Measurements from ENCODE around the gene A3GALT2.
A peak's percentile ranks its signal among the peaks of the same experiment; 100 is the strongest.

The A3GALT2 gene

DNA sequence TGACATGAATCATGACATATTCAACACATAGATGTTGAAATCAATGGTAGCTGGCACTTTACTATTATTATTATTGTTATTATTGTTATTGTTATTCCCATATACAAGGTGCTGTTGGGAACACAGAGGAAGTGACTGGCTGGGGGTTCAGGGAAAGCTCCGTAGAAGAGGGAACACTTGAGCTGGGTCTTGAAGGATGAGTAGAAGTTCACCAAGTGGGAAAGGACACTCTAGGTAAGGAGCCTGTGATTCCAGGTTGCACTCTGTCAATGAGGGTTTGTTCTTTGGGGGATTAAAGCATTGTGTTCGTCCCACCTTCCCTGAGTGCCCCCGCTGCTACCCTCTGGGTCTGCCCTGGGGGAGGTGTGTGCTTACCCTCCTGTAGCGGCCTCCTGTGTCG lies 50.5 kb downstream of the A3GALT2 start:
- peak overlapping the region; percentile 94 to 98 for H3K27ac Mint-ChIP-seq
- H3K27me3 Mint-ChIP-seq, result no peaks in the 10 kb centered on the region
- peaks cover 33 to 41% of the 10 kb centered on the region in 2 donors for H3K4me1 Mint-ChIP-seq (ENCODE audit: low read depth in 2 of 2)
- no peak for DNase-seq
- ATAC-seq (replicated peaks), result no peak
- no peak overlapping the region for H3K4me3 Mint-ChIP-seq
- H3K9me3 Mint-ChIP-seq, result no peaks in the 10 kb centered on the region
- peaks cover 7% of the 10 kb centered on the region for H3K36me3 Mint-ChIP-seq (ENCODE audit: insufficient read depth)

GRCh38 chr1:33269621-33270020 lies 51.3 kb downstream of the A3GALT2 start:
- no peaks in the 10 kb centered on the region for H3K9me3 Mint-ChIP-seq
- peaks cover 33 to 41% of the 10 kb centered on the region in 2 donors for H3K4me1 Mint-ChIP-seq (ENCODE audit: low read depth in 2 of 2)
- H3K27me3 Mint-ChIP-seq, result no peaks in the 10 kb centered on the region

GRCh38 chr1:33268927-33269610 lies 51.8 kb downstream of the A3GALT2 start:
- H3K36me3 Mint-ChIP-seq (ENCODE audit: insufficient read depth), result peaks cover 7% of the 10 kb centered on the region
- no peaks in the 10 kb centered on the region for H3K9me3 Mint-ChIP-seq
- DNase-seq (no peak), ATAC-seq (replicated peaks) (no peak)
- H3K4me3 Mint-ChIP-seq, result no peak overlapping the region
- no peaks in the 10 kb centered on the region for H3K27me3 Mint-ChIP-seq
- peaks cover 29 to 36% of the 10 kb centered on the region in 2 donors for H3K4me1 Mint-ChIP-seq (ENCODE audit: low read depth in 2 of 2)
- peak overlapping the region; percentile 13 to 18 for H3K27ac Mint-ChIP-seq

More at GRCh38 chr1:33269621-33270020, 51.3 kb downstream of the A3GALT2 start:
- DNase-seq (no peak), ATAC-seq (replicated peaks) (no peak)
- Mint-ChIP-seq H3K27ac (peak overlapping the region; percentile 13 to 98), H3K4me3 (no peak overlapping the region), H3K36me3 (ENCODE audit: insufficient read depth) (peaks cover 7% of the 10 kb centered on the region)

- no peaks in the 10 kb centered on the region for H3K9me3 Mint-ChIP-seq
- H3K27ac Mint-ChIP-seq, result peak overlapping the region; percentile 13 to 18
- DNase-seq (no peak), ATAC-seq (replicated peaks) (no peak)
- H3K4me3 Mint-ChIP-seq, result no peak overlapping the region
- H3K4me1 Mint-ChIP-seq (ENCODE audit: low read depth in 2 of 2), result peaks cover 25 to 30% of the 10 kb centered on the region in 2 donors
- H3K36me3 Mint-ChIP-seq (ENCODE audit: insufficient read depth), result peaks cover 7% of the 10 kb centered on the region
- no peaks in the 10 kb centered on the region for H3K27me3 Mint-ChIP-seq
Measured at GRCh38 chr1:33268457-33268856, 52.4 kb downstream of the A3GALT2 start.

- Mint-ChIP-seq H3K27me3 (no peaks in the 10 kb centered on the region), H3K9me3 (no peaks in the 10 kb centered on the region), H3K27ac (peak overlapping the region in 1 of 2 donors; percentile 18), H3K36me3 (ENCODE audit: insufficient read depth) (peaks cover 7% of the 10 kb centered on the region), H3K4me1 (ENCODE audit: low read depth in 2 of 2) (peaks cover 17 to 22% of the 10 kb centered on the region in 2 donors), H3K4me3 (no peak overlapping the region)
- ATAC-seq (replicated peaks), result no peak
- DNase-seq, result no peak
Measured at GRCh38 chr1:33267468-33268205, 53.3 kb downstream of the A3GALT2 start.

- H3K4me1 Mint-ChIP-seq (ENCODE audit: low read depth in 2 of 2), result peaks cover 12 to 17% of the 10 kb centered on the region in 2 donors
- no peak overlapping the region for H3K4me3 Mint-ChIP-seq
- ATAC-seq (replicated peaks), result no peak
- DNase-seq, result no peak
- no peaks in the 10 kb centered on the region for H3K9me3 Mint-ChIP-seq
- H3K27me3 Mint-ChIP-seq, result no peaks in the 10 kb centered on the region
- H3K36me3 Mint-ChIP-seq (ENCODE audit: insufficient read depth), result peaks cover 7% of the 10 kb centered on the region
- no peak overlapping the region for H3K27ac Mint-ChIP-seq
Measured at GRCh38 chr1:33266766-33267165, 54.1 kb downstream of the A3GALT2 start.

DNA sequence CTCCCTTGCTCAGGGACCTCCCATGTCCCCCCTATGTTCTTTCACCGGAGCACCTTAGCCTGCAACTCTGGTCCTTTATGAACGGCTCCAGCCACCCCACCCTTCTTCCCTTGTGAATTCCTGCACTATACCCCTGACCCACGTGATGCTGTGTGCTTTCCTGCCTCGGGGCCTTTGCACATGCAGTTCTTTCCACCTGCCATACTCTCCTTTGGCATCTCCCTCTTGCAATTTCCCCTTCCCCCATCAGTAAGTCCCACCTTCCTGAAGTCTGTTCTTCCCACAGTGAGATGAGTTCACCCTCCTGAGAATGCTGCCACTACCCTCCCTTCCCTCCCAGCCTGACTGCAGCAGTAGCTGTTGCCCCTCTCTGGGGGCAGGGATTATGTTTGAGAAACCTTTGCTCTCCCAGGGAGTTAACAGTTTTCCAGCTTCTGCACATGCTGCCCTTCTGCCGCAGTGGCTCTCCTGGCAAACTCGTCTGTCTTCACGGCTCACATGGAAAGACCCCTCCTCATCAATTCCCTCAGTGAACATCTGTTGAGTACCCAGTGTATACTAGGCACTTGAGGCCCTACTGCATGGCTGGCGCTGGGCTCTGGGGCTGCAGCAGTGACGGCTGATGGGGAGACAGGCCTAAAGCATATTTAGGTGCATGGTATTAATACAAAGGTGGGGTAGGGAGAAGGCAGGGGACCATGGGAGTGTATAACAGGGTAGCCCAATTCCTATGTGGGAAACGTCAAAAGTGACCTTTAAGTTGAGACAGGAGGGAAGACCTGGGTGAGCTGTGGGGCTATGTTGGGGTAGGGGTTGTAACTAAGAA lies 54.9 kb downstream of the A3GALT2 start:
- peaks cover 5% of the 10 kb centered on the region for H3K36me3 Mint-ChIP-seq (ENCODE audit: insufficient read depth)
- no peaks in the 10 kb centered on the region for H3K9me3 Mint-ChIP-seq
- H3K4me3 Mint-ChIP-seq, result no peak overlapping the region
- DNase-seq (no peak), ATAC-seq (replicated peaks) (no peak)
- H3K4me1 Mint-ChIP-seq (ENCODE audit: low read depth in 2 of 2), result peaks cover 11 to 14% of the 10 kb centered on the region in 2 donors
- H3K27me3 Mint-ChIP-seq, result no peaks in the 10 kb centered on the region
- H3K27ac Mint-ChIP-seq, result peak overlapping the region in 1 of 2 donors; percentile 46

GRCh38 chr1:33263890-33264504 lies 56.9 kb downstream of the A3GALT2 start:
- Mint-ChIP-seq H3K27me3 (no peaks in the 10 kb centered on the region), H3K9me3 (no peaks in the 10 kb centered on the region), H3K36me3 (ENCODE audit: insufficient read depth) (peaks cover 3% of the 10 kb centered on the region), H3K4me3 (no peak overlapping the region), H3K4me1 (ENCODE audit: low read depth in 2 of 2) (peaks cover 20 to 26% of the 10 kb centered on the region in 2 donors), H3K27ac (no peak overlapping the region)
- no peak for ATAC-seq (replicated peaks)
- DNase-seq, result no peak

GRCh38 chr1:33261344-33261743 lies 59.6 kb downstream of the A3GALT2 start:
- Mint-ChIP-seq H3K9me3 (no peaks in the 10 kb centered on the region), H3K4me1 (ENCODE audit: low read depth in 2 of 2) (peaks cover 32 to 38% of the 10 kb centered on the region in 2 donors), H3K27ac (no peak overlapping the region), H3K4me3 (no peak overlapping the region), H3K36me3 (ENCODE audit: insufficient read depth) (peaks cover 9% of the 10 kb centered on the region), H3K27me3 (no peaks in the 10 kb centered on the region)
- ATAC-seq (replicated peaks), result no peak
- DNase-seq, result no peak

GRCh38 chr1:33260439-33260838 lies 60.5 kb downstream of the A3GALT2 start:
- no peak overlapping the region for H3K4me3 Mint-ChIP-seq
- H3K27ac Mint-ChIP-seq, result no peak overlapping the region

GRCh38 chr1:33259879-33260278 lies 61.0 kb downstream of the A3GALT2 start:
- DNase-seq, result no peak
- H3K36me3 Mint-ChIP-seq (ENCODE audit: insufficient read depth), result peaks cover 6% of the 10 kb centered on the region
- peaks cover 32 to 34% of the 10 kb centered on the region in 2 donors for H3K4me1 Mint-ChIP-seq (ENCODE audit: low read depth in 2 of 2)
- no peak for ATAC-seq (replicated peaks)
- no peaks in the 10 kb centered on the region for H3K9me3 Mint-ChIP-seq
- H3K4me3 Mint-ChIP-seq, result no peak overlapping the region
- H3K27ac Mint-ChIP-seq, result peak overlapping the region; percentile 11 to 22
- H3K27me3 Mint-ChIP-seq, result no peaks in the 10 kb centered on the region

More at GRCh38 chr1:33260439-33260838, 60.5 kb downstream of the A3GALT2 start:
- Mint-ChIP-seq H3K27me3 (no peaks in the 10 kb centered on the region), H3K4me1 (ENCODE audit: low read depth in 2 of 2) (peaks cover 32 to 34% of the 10 kb centered on the region in 2 donors), H3K36me3 (ENCODE audit: insufficient read depth) (peaks cover 6% of the 10 kb centered on the region), H3K9me3 (no peaks in the 10 kb centered on the region)
- DNase-seq, result no peak
- ATAC-seq (replicated peaks), result no peak

GRCh38 chr1:33258788-33259274 lies 62.1 kb downstream of the A3GALT2 start:
- peak overlapping the region in 1 of 2 donors; percentile 5 for H3K4me3 Mint-ChIP-seq
- no peaks in the 10 kb centered on the region for H3K27me3 Mint-ChIP-seq
- peaks cover 6% of the 10 kb centered on the region for H3K36me3 Mint-ChIP-seq (ENCODE audit: insufficient read depth)
- ATAC-seq (replicated peaks), result no peak
- no peaks in the 10 kb centered on the region for H3K9me3 Mint-ChIP-seq
- H3K27ac Mint-ChIP-seq, result peak overlapping the region; percentile 11 to 22
- no peak for DNase-seq
- H3K4me1 Mint-ChIP-seq (ENCODE audit: low read depth in 2 of 2), result peaks cover 32 to 34% of the 10 kb centered on the region in 2 donors

Data from effector memory CD8-positive, alpha-beta T cell (primary cell).